Measurements from ENCODE around the gene PHF23. TPM values are rescaled to one million over a fixed set of nuclear protein-coding genes. Genes with fewer than 3 reads are reported as not detected.

PHF23 gene
- total and polyA plus RNA-seq, 2 of the 4 experiments (the other 2 are of a cell fraction): 44.8 to 58.5 TPM

DNA sequence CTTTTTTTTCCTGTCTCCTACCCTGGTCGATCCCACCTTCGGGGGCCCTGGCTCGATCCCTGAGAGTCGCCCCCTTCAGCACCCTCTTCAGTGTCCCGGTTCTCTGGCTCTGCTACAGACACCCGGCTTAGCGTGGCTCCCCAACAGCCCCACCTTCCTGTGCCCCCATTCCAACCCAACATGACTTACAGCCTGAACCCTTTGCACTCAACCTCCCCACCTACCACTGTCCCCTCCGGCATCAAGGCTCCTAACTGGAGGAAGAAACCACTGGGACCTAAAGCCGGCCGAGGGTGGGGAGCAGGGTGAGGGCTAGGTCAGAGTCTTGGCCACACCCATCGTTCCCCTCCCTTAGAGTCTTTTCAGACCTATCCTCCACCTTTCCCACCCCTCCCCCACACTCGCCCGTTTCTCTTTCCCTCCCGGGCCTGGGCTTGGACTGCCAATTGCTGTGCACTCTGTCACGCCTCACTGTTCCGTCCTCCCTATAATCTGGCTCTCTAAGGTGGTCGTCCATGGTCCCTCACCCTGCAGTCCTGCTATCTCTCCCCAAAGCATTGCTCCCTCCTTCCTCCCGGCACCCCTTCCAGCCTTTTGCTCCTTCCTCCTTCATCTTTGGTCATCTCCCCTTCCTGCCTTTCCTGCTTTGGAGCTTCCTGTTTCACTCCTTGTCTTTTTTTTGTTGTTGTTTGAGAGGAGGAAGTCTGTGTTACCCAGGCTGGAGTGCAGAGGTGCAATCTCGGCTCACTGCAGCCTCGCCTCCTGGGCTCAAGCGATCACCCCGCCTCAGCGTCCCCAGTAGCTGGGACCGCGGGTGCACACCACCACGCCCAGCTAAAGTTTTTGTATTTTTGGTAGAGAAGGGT is 23.9 kb upstream of the PHF23 start:
- H3K4ac ChIP-seq (ENCODE audit: low read depth, low read length): peak overlapping the region; percentile 77
- peak overlapping the region; percentile 96 for H3K14ac ChIP-seq (replicated peaks; ENCODE audit: low read depth, low read length)
- H3K4me1 ChIP-seq (ENCODE audit: control insufficient read depth, insufficient read depth, low read length): peaks cover 11% of the 10 kb centered on the region
- H4K8ac ChIP-seq (ENCODE audit: low read depth in 2 of 2, low read length in 2 of 2): peak overlapping the region; percentile 78 to 98; a peak in 3 of 4 replicates
- WGBS, 2 experiments (ENCODE audit: extremely low coverage in 2 of 2, insufficient read length in 1 of 2): 8% methylated on average over 8 of the region's 26 CpGs; no CpG with 5 or more reads in 1 of the 2 experiments
- H3K18ac ChIP-seq (ENCODE audit: low read depth, low read length): 0 out of 2 replicates have a peak overlapping the region, but pooled peaks have one; percentile 9
- ATAC-seq (ENCODE audit: low read depth) (no peak), DNase-seq (no peak)
- peaks cover 10% of the 10 kb centered on the region for H3K9me1 ChIP-seq (ENCODE audit: insufficient read depth, low read length)
- peak overlapping the region; percentile 81; the same call in 1 of the 2 replicates for H2AK5ac ChIP-seq (ENCODE audit: low read depth, low read length)
- TF ChIP-seq CHD1 (IDR thresholded peaks at IDR 0.05; ENCODE audit: low read depth, low read length) (no peak), BHLHE40 (IDR thresholded peaks at IDR 0.05; ENCODE audit: low read depth, low read length) (no peak), RCOR1 (IDR thresholded peaks at IDR 0.05; ENCODE audit: insufficient replicate concordance, low read length) (no peak), MXI1 (IDR thresholded peaks at IDR 0.05; ENCODE audit: borderline replicate concordance, low read depth, low read length) (no peak), POLR2A (IDR thresholded peaks at IDR 0.05; ENCODE audit: low read depth, low read length) (no peak), RAD21 (IDR thresholded peaks at IDR 0.05; ENCODE audit: low read length) (no peak), MAFK (IDR thresholded peaks at IDR 0.05; ENCODE audit: low read depth, low read length) (no peak)
- TF ChIP-seq, protein P1, sequence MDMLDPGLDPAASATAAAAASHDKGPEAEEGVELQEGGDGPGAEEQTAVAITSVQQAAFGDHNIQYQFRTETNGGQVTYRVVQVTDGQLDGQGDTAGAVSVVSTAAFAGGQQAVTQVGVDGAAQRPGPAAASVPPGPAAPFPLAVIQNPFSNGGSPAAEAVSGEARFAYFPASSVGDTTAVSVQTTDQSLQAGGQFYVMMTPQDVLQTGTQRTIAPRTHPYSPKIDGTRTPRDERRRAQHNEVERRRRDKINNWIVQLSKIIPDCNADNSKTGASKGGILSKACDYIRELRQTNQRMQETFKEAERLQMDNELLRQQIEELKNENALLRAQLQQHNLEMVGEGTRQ (IDR thresholded peaks at IDR 0.05; ENCODE audit: low read depth, low read length): no peak
- TF ChIP-seq, protein P2, sequence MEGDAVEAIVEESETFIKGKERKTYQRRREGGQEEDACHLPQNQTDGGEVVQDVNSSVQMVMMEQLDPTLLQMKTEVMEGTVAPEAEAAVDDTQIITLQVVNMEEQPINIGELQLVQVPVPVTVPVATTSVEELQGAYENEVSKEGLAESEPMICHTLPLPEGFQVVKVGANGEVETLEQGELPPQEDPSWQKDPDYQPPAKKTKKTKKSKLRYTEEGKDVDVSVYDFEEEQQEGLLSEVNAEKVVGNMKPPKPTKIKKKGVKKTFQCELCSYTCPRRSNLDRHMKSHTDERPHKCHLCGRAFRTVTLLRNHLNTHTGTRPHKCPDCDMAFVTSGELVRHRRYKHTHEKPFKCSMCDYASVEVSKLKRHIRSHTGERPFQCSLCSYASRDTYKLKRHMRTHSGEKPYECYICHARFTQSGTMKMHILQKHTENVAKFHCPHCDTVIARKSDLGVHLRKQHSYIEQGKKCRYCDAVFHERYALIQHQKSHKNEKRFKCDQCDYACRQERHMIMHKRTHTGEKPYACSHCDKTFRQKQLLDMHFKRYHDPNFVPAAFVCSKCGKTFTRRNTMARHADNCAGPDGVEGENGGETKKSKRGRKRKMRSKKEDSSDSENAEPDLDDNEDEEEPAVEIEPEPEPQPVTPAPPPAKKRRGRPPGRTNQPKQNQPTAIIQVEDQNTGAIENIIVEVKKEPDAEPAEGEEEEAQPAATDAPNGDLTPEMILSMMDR (conservative IDR thresholded peaks at IDR 0.05; ENCODE audit: low read depth, low read length): no peak
- H2AK9ac ChIP-seq (replicated peaks; ENCODE audit: low read depth, low read length, poor library complexity): peak overlapping the region; percentile 86
- POLR2A ChIA-PET (ENCODE audit: unreplicated experiment): interaction anchor here (0.6 kb wide), 1 partner anchor 9 kb away, joined by 9 read pairs; no protein-coding TSS in a partner anchor
- peaks cover 13% of the 10 kb centered on the region; the same call in 1 of the 2 replicates for H3K27me3 ChIP-seq (ENCODE audit: control insufficient read depth, insufficient read depth, low read length)
- no peak overlapping the region for H3K27ac ChIP-seq (ENCODE audit: insufficient read depth, low read length)
- no peak overlapping the region for H3K9ac ChIP-seq (ENCODE audit: low read depth, low read length)
- peak overlapping the region; percentile 91; the same call in 1 of the 2 replicates for H3K23ac ChIP-seq (ENCODE audit: low read depth, low read length)
- no peak overlapping the region; the same call in 1 of the 2 replicates for H3K56ac ChIP-seq (ENCODE audit: extremely low read depth, insufficient read depth, low read length)
- in situ Hi-C loops (cut with MboI; ENCODE audit: low sequenced_read_pairs): no loop called here
- no peak overlapping the region for H2BK5ac ChIP-seq (ENCODE audit: low read depth, low read length, poor library complexity, severe bottlenecking)
- peak overlapping the region; percentile 86 for H4K5ac ChIP-seq (ENCODE audit: low read depth, low read length)
- no peak overlapping the region for H3K4me3 ChIP-seq (ENCODE audit: insufficient read depth, low read depth, low read length)
- no peaks in the 10 kb centered on the region for H3K9me3 ChIP-seq (ENCODE audit: control insufficient read depth, insufficient read depth, low read length)
- H3K4me2 ChIP-seq (ENCODE audit: low read depth, low read length): peak overlapping the region; percentile 28; the same call in 1 of the 2 replicates
- intact Hi-C loops (cut with micrococcal nuclease): no loop called here
- no peaks in the 10 kb centered on the region for H3K79me1 ChIP-seq (ENCODE audit: low read depth in 1 of 2, low read length in 2 of 2)
- H4K91ac ChIP-seq (ENCODE audit: insufficient read depth, low read depth, low read length): peak overlapping the region; percentile 79
- H3K36me3 ChIP-seq (ENCODE audit: control insufficient read depth, insufficient read depth, low read length): peaks cover 13% of the 10 kb centered on the region
- CTCF ChIA-PET: interaction anchor here (1.6 kb wide), 1 partner anchor 33 kb away, joined by 7 read pairs; no protein-coding TSS in a partner anchor
- H2BK120ac ChIP-seq (ENCODE audit: low read depth, low read length): peak overlapping the region; percentile 88
- peak overlapping the region; percentile 90 for H2AFZ ChIP-seq (replicated peaks; ENCODE audit: low read length, poor library complexity)
- no peaks in the 10 kb centered on the region for H4K20me1 ChIP-seq (ENCODE audit: insufficient read depth, low read length)
- dilution Hi-C loops (cut with HindIII; ENCODE audit: low sequenced_read_pairs, unreplicated experiment): no loop called here
- H2BK15ac ChIP-seq (ENCODE audit: low read depth, low read length): peak overlapping the region; percentile 89; the same call in 2 of the 3 replicates
- no TSS peak for BruUV-seq (replicated peaks)
- peak overlapping the region; percentile 2 for H2BK20ac ChIP-seq (ENCODE audit: low read depth, low read length)

Measured in IMR-90 (cell line).